HepG2 (cell line): ENCODE data around the gene NEURL4. TPM values are rescaled to one million over a fixed set of nuclear protein-coding genes. Genes with fewer than 3 reads are reported as not detected.
A peak's percentile ranks its signal among the peaks of the same experiment; 100 is the strongest.

Experiments
- CHD2 ChIP-seq: IDR thresholded peaks from 2 replicates; pipeline ENCODE4 v1.6.1; 2011; ENCODE audit warnings: low read depth, low read length, improper control_type of control experiment
- GABPA ChIP-seq, 2 experiments: IDR thresholded peaks; 2 replicates each; pipeline ENCODE4 v1.6.1; 2011 to 2016; ENCODE audit warnings: low read depth in 2 of 2, low read length in 1 of 2, missing biosample characterization in 1 of 2, missing genetic modification characterization in 1 of 2
- HHEX ChIP-seq: IDR thresholded peaks from 2 replicates; pipeline ENCODE4 v1.6.1; 2016; ENCODE audit warnings: control low read depth
- HOXA5 ChIP-seq: sonication (generic); formaldehyde crosslinking; IDR thresholded peaks from 2 replicates; pipeline ENCODE4 v1.4.0; 2020; ENCODE audit warnings: missing genetic modification reagents
- MAZ ChIP-seq, 2 experiments: sonication (generic) in 1 of 2; formaldehyde crosslinking in 1 of 2; IDR thresholded peaks; 2 replicates each; pipeline versions ENCODE4 v1.5.0 to v1.6.1; 2012 to 2020; ENCODE audit warnings: low read depth in 2 of 2, mild to moderate bottlenecking in 2 of 2, borderline replicate concordance in 1 of 2, improper control_type of control experiment in 1 of 2, low read length in 1 of 2, missing genetic modification reagents in 1 of 2, moderate library complexity in 1 of 2
- NR1H2 ChIP-seq: sonication (generic); formaldehyde crosslinking; IDR thresholded peaks from 2 replicates; pipeline ENCODE4 v1.8.1; 2022; ENCODE audit warnings: low read depth, missing genetic modification reagents, borderline replicate concordance
- NRL ChIP-seq: sonication (generic); formaldehyde crosslinking; IDR thresholded peaks from 2 replicates; pipeline ENCODE4 v1.5.0; 2020; ENCODE audit warnings: missing genetic modification reagents, mild to moderate bottlenecking, moderate library complexity, borderline replicate concordance
- PBX3 ChIP-seq: sonication (generic); formaldehyde crosslinking; IDR thresholded peaks from 2 replicates; pipeline ENCODE4 v1.8.1; 2023; ENCODE audit warnings: missing genetic modification reagents, inconsistent platforms, borderline replicate concordance
- RBM22 ChIP-seq: fragments of 200-400 bp; formaldehyde crosslinking; optimal IDR thresholded peaks from 2 replicates; pipeline ENCODE3; 2017; ENCODE audit warnings: mild to moderate bottlenecking, low read length, moderate library complexity
- SIX1 ChIP-seq: sonication (generic); formaldehyde crosslinking; IDR thresholded peaks from 2 replicates; pipeline ENCODE4 v1.4.0; 2020; ENCODE audit warnings: missing genetic modification reagents, borderline replicate concordance
- TARDBP ChIP-seq: sonication (generic); formaldehyde crosslinking; IDR thresholded peaks from 2 replicates; pipeline ENCODE4 v1.8.0; 2022; ENCODE audit warnings: mild to moderate bottlenecking, missing genetic modification reagents
- TBL1XR1 ChIP-seq: fragments of 150-350 bp; IDR thresholded peaks from 2 replicates; pipeline ENCODE4 v1.6.1; 2014; ENCODE audit warnings: borderline replicate concordance, low read length; ENCODE audit not compliant: partially characterized antibody
- TOE1 ChIP-seq: sonication (generic); formaldehyde crosslinking; IDR thresholded peaks from 2 replicates; pipeline ENCODE4 v1.4.0; 2020; ENCODE audit warnings: mild to moderate bottlenecking, missing genetic modification reagents
- TRIM24 ChIP-seq: sonication (generic); formaldehyde crosslinking; IDR thresholded peaks from 2 replicates; pipeline ENCODE4 v1.8.0; 2022; ENCODE audit warnings: mild to moderate bottlenecking, missing genetic modification reagents
- WIZ ChIP-seq: sonication (generic); formaldehyde crosslinking; IDR thresholded peaks from 2 replicates; pipeline ENCODE4 v1.5.1; 2020; ENCODE audit warnings: mild to moderate bottlenecking, missing genetic modification reagents
- ZBTB7B ChIP-seq: sonication (generic); formaldehyde crosslinking; IDR thresholded peaks from 2 replicates; pipeline ENCODE4 v1.4.0; 2020; ENCODE audit warnings: missing genetic modification reagents
- ZIK1 ChIP-seq: sonication (generic); formaldehyde crosslinking; IDR thresholded peaks from 2 replicates; pipeline ENCODE4 v1.5.0; 2020; ENCODE audit warnings: mild to moderate bottlenecking, low read depth, missing genetic modification reagents, borderline replicate concordance
- ZNF362 ChIP-seq: sonication (generic); formaldehyde crosslinking; IDR thresholded peaks from 2 replicates; pipeline ENCODE4 v1.4.0; 2020; ENCODE audit warnings: missing genetic modification reagents, mild to moderate bottlenecking, borderline replicate concordance
- ZNF598 ChIP-seq: sonication (generic); formaldehyde crosslinking; IDR thresholded peaks from 2 replicates; pipeline ENCODE4 v1.5.1; 2020; ENCODE audit warnings: mild to moderate bottlenecking, missing genetic modification reagents, borderline replicate concordance
- ZNF607 ChIP-seq: sonication (generic); formaldehyde crosslinking; IDR thresholded peaks from 2 replicates; pipeline ENCODE4 v1.5.1; 2020; ENCODE audit warnings: missing genetic modification reagents, mild to moderate bottlenecking, borderline replicate concordance
- ZNF644 ChIP-seq: IDR thresholded peaks from 2 replicates; pipeline ENCODE4 v1.6.1; 2016; ENCODE audit warnings: low read depth
- ZNF687 ChIP-seq: sonication (generic); formaldehyde crosslinking; IDR thresholded peaks from 2 replicates; pipeline ENCODE4 v1.5.1; 2020; ENCODE audit warnings: mild to moderate bottlenecking, missing genetic modification reagents, moderate library complexity
- ZNF709 ChIP-seq: sonication (generic); formaldehyde crosslinking; IDR thresholded peaks from 2 replicates; pipeline ENCODE4 v1.5.0; 2020; ENCODE audit warnings: mild to moderate bottlenecking, missing genetic modification reagents
- ZNF788 ChIP-seq: sonication (generic); formaldehyde crosslinking; IDR thresholded peaks from 2 replicates; pipeline ENCODE4 v1.5.0; 2020; ENCODE audit warnings: mild to moderate bottlenecking, missing genetic modification reagents, borderline replicate concordance
- polyA plus RNA-seq, 8 experiments: library from polyadenylated mRNA; depleted of rRNA in 3 of 8; stranded (reverse) in 7 of 8; unstranded in 1 of 8; fragments of >200 nt; fragmentation: Illumina TruSeq in 4 of 8; extraction: Trizol in 4 of 8; gene quantifications; 2 replicates each; pipeline versions ENCODE4 v1.2.1 to v1.2.3, GENCODE V29; 2011 to 2016; ENCODE audit warnings: low read depth in 4 of 8, missing spikeins in 1 of 8, mixed read lengths in 1 of 8; ENCODE audit not compliant: insufficient read depth in 1 of 8
- total RNA-seq, 5 experiments: library from RNA; depleted of rRNA; stranded (reverse); fragments of >200 nt; fragmentation: Illumina TruSeq; extraction: Trizol; gene quantifications; 2 replicates each; pipeline ENCODE4 v1.2.3, GENCODE V29; 2016; ENCODE audit warnings: low read depth in 1 of 5

The NEURL4 gene
- total and polyA plus RNA-seq, 2 of the 13 experiments (the other 11 are each of a cell fraction or from before 2014, with no cell fraction given) = 14.8 to 15.7 TPM

- TF ChIP-seq CHD2 = no peak
- no peak for TF ChIP-seq PBX3 (CRISPR knock-in tag)
- 0 out of 2 replicates have a peak, but pooled peaks have one; percentile 16 for TF ChIP-seq NRL (CRISPR knock-in tag)
- no peak for TF ChIP-seq ZNF598 (CRISPR knock-in tag)
- no peak for TF ChIP-seq HHEX (CRISPR knock-in tag)
- TF ChIP-seq SIX1 (CRISPR knock-in tag) = no peak
- no peak for TF ChIP-seq ZNF607 (CRISPR knock-in tag)
- TF ChIP-seq TRIM24 (CRISPR knock-in tag) = no peak
- 0 out of 2 replicates have a peak, but pooled peaks have one; percentile 19 for TF ChIP-seq ZNF788 (CRISPR knock-in tag)
- no peak for TF ChIP-seq NR1H2 (CRISPR knock-in tag)
- TF ChIP-seq ZNF644 = no peak
- TF ChIP-seq TARDBP (CRISPR knock-in tag) = no peak
- TF ChIP-seq ZIK1 = no peak
- no peak for TF ChIP-seq GABPA (IDR thresholded peaks at IDR 0.05; ENCODE audit: low read depth, low read length)
- no peak for TF ChIP-seq GABPA (CRISPR knock-in tag; IDR thresholded peaks at IDR 0.05; ENCODE audit: low read depth)
- TF ChIP-seq WIZ (CRISPR knock-in tag) = no peak
- TF ChIP-seq HOXA5 (CRISPR knock-in tag) = no peak
- no peak for TF ChIP-seq ZNF709 (CRISPR knock-in tag)
- peak; percentile 49; the same call in 1 of the 2 replicates for TF ChIP-seq MAZ (IDR thresholded peaks at IDR 0.05; ENCODE audit: borderline replicate concordance, low read depth, low read length)
- peak; percentile 79 for TF ChIP-seq MAZ (CRISPR knock-in tag; IDR thresholded peaks at IDR 0.05; ENCODE audit: low read depth)
- TF ChIP-seq ZNF362 (CRISPR knock-in tag) = no peak
- no peak for TF ChIP-seq TOE1
- TF ChIP-seq ZBTB7B = peak; percentile 54; the same call in 1 of the 2 replicates
- TF ChIP-seq ZNF687 (CRISPR knock-in tag) = peak; percentile 64
- no peak for TF ChIP-seq RBM22
- no peak for TF ChIP-seq TBL1XR1
Observed at GRCh38 chr17:7356072-7356549, 27.0 kb upstream of the NEURL4 start (continued).
